Vagina (tissue), 2 donors: ENCODE results near the gene BCKDHA.

ENCODE experiments used
- CTCF ChIP-seq, 3 experiments: fragments of 450-650 bp in 2 of 3; fragments of 200-600 bp in 1 of 3; sonication (generic) in 1 of 3; IDR thresholded peaks; one replicate each; pipeline ENCODE4 v1.5.1; 2017 to 2019; ENCODE audit warnings: antibody characterized with exemption in 3 of 3, mild to moderate bottlenecking in 2 of 3, moderate library complexity in 2 of 3
- POLR2AphosphoS5 ChIP-seq, 2 donors: sonication (generic); formaldehyde crosslinking; IDR thresholded peaks; one replicate each; pipeline ENCODE4 v1.9.0; 2017; ENCODE audit warnings: antibody characterized with exemption in 2 of 2, mild to moderate bottlenecking in 2 of 2, low read depth in 1 of 2; ENCODE audit not compliant: insufficient read depth in 1 of 2

GRCh38 chr19:41376241-41376997 is 21.2 kb upstream of the BCKDHA start, which contains the start of gene TMEM91:
- peak; percentile 53 to 69 for TF ChIP-seq POLR2AphosphoS5 (IDR thresholded peaks at IDR 0.05; ENCODE audit: insufficient read depth in 1 of 2, low read depth in 1 of 2)
- TF ChIP-seq CTCF (IDR thresholded peaks at IDR 0.05): no peak
